ENCODE measurements around the gene NET1. TPM values are rescaled to one million over a fixed set of nuclear protein-coding genes. Genes with fewer than 3 reads are reported as not detected.
A peak's percentile ranks its signal among the peaks of the same experiment; 100 is the strongest.

NET1 gene
- total RNA-seq, 2 donors from 2014 or later, result 10.5 to 16.1 TPM

GRCh38 chr10:5502571-5503476, 90.5 kb downstream of the NET1 start:
- DNase-seq, result no peak
- peaks cover 2% of the 10 kb centered on the region for H3K4me1 Mint-ChIP-seq
- peaks cover 2% of the 10 kb centered on the region for H3K36me3 Mint-ChIP-seq (ENCODE audit: low read depth)

GRCh38 chr10:5503477-5503835, 91.1 kb downstream of the NET1 start:
- Mint-ChIP-seq H3K27me3 (peaks cover 38% of the 10 kb centered on the region), H3K27ac (no peak overlapping the region), H3K4me3 (no peak overlapping the region), H3K4me1 (peaks cover 2% of the 10 kb centered on the region), H3K36me3 (ENCODE audit: low read depth) (peaks cover 2% of the 10 kb centered on the region)
- DNase-seq (no peak), ATAC-seq (no peak)
- no peaks in the 10 kb centered on the region for H3K9me3 ChIP-seq (ENCODE audit: control insufficient read depth, low read length, poor library complexity, severe bottlenecking)

More at GRCh38 chr10:5502571-5503476, 90.5 kb downstream of the NET1 start:
- no peak overlapping the region for H3K4me3 Mint-ChIP-seq
- no peak for ATAC-seq
- peaks cover 38% of the 10 kb centered on the region for H3K27me3 Mint-ChIP-seq
- H3K27ac Mint-ChIP-seq, result no peak overlapping the region
- H3K9me3 ChIP-seq (ENCODE audit: control insufficient read depth, low read length, poor library complexity, severe bottlenecking), result no peaks in the 10 kb centered on the region

GRCh38 chr10:5504146-5505072, 92.1 kb downstream of the NET1 start:
- no peak overlapping the region for H3K27ac Mint-ChIP-seq
- no peak overlapping the region for H3K4me3 Mint-ChIP-seq
- H3K9me3 ChIP-seq (ENCODE audit: control insufficient read depth, low read length, poor library complexity, severe bottlenecking), result no peaks in the 10 kb centered on the region
- ATAC-seq, result no peak
- peaks cover 45% of the 10 kb centered on the region for H3K27me3 Mint-ChIP-seq
- H3K36me3 Mint-ChIP-seq (ENCODE audit: low read depth), result peaks cover 6% of the 10 kb centered on the region
- DNase-seq, result no peak
- H3K4me1 Mint-ChIP-seq, result peaks cover 2% of the 10 kb centered on the region

GRCh38 chr10:5506246-5506645, 93.9 kb downstream of the NET1 start:
- DNase-seq (no peak), ATAC-seq (no peak)
- peaks cover 48% of the 10 kb centered on the region for H3K27me3 Mint-ChIP-seq
- H3K4me1 Mint-ChIP-seq, result peaks cover 6% of the 10 kb centered on the region
- no peak overlapping the region for H3K4me3 Mint-ChIP-seq
- H3K27ac Mint-ChIP-seq, result peak overlapping the region; percentile 32
- peaks cover 6% of the 10 kb centered on the region for H3K36me3 Mint-ChIP-seq (ENCODE audit: low read depth)
- H3K9me3 ChIP-seq (ENCODE audit: control insufficient read depth, low read length, poor library complexity, severe bottlenecking), result no peaks in the 10 kb centered on the region

- ATAC-seq (no peak), DNase-seq (no peak)
- peaks cover 6% of the 10 kb centered on the region for H3K36me3 Mint-ChIP-seq (ENCODE audit: low read depth)
- H3K4me1 Mint-ChIP-seq, result peaks cover 6% of the 10 kb centered on the region
- no peak overlapping the region for H3K4me3 Mint-ChIP-seq
- no peak overlapping the region for H3K27ac Mint-ChIP-seq
- no peaks in the 10 kb centered on the region for H3K9me3 ChIP-seq (ENCODE audit: control insufficient read depth, low read length, poor library complexity, severe bottlenecking)
- H3K27me3 Mint-ChIP-seq, result peaks cover 50% of the 10 kb centered on the region
Measured at GRCh38 chr10:5506751-5507648, 94.6 kb downstream of the NET1 start.

GRCh38 chr10:5507649-5508131, 95.3 kb downstream of the NET1 start:
- H3K9me3 ChIP-seq (ENCODE audit: control insufficient read depth, low read length, poor library complexity, severe bottlenecking), result no peaks in the 10 kb centered on the region
- Mint-ChIP-seq H3K4me3 (no peak overlapping the region), H3K27ac (no peak overlapping the region), H3K4me1 (peaks cover 10% of the 10 kb centered on the region), H3K36me3 (ENCODE audit: low read depth) (peaks cover 5% of the 10 kb centered on the region), H3K27me3 (peaks cover 56% of the 10 kb centered on the region)
- ATAC-seq, result no peak
- no peak for DNase-seq

- no peak for DNase-seq
- H3K9me3 ChIP-seq (ENCODE audit: control insufficient read depth, low read length, poor library complexity, severe bottlenecking), result no peaks in the 10 kb centered on the region
- Mint-ChIP-seq H3K4me1 (peaks cover 14% of the 10 kb centered on the region), H3K36me3 (ENCODE audit: low read depth) (peaks cover 4% of the 10 kb centered on the region), H3K4me3 (no peak overlapping the region), H3K27ac (no peak overlapping the region), H3K27me3 (peaks cover 56% of the 10 kb centered on the region)
- no peak for ATAC-seq
Measured at GRCh38 chr10:5508161-5508604, 95.8 kb downstream of the NET1 start.

Other genes starting within 250 kb of the NET1 start
- gene AKR1C8, start 227.4 kb upstream of the NET1 start, total RNA-seq, result 1 to 10 TPM in 1 of 2 donors, under 1 TPM in 1; 0.87 to 1.6 TPM
- gene AKR1C4, start 215.7 kb upstream of the NET1 start, total RNA-seq, result not detected
- not detected for gene UCN3, start 47.6 kb upstream of the NET1 start, total RNA-seq
- not detected for gene TUBAL3, start 7.7 kb upstream of the NET1 start, total RNA-seq
- gene CALML5, start 87.0 kb downstream of the NET1 start, total RNA-seq, result not detected
- not detected for gene CALML3, start 112.4 kb downstream of the NET1 start, total RNA-seq

Data from T-helper 17 cell (primary cell).